Endothelial cell of umbilical vein (primary cell): Measurements from ENCODE around the gene LAMC1. TPM values are rescaled to one million over a fixed set of nuclear protein-coding genes. Genes with fewer than 3 reads are reported as not detected.

ENCODE experiments used
- BruUV-seq: library from RNA; stranded (reverse); fragments of 400-500 nt; replicated peaks from 2 replicates; lab custom pipeline; 2021; lab: Mats Ljungman, UMichigan
- CTCF ChIA-PET: fragments of 300-600, 350-600 bp; sonication (Branson Sonifier 250); formaldehyde crosslinking; loops from one replicate; lab custom pipeline; 2021; ENCODE audit warnings: antibody characterized with exemption, inconsistent platforms; lab: Charles Lee
- POLR2A ChIA-PET: fragments of 300-600, 350-600 bp; sonication (Branson Sonifier 250); formaldehyde crosslinking; loops from one replicate; lab custom pipeline; 2021; ENCODE audit warnings: antibody characterized with exemption, inconsistent platforms; lab: Charles Lee
- DNase-seq: peaks from one replicate; pipeline ENCODE4 v3.0.0-alpha.2; 2011; ENCODE audit warnings: low read depth, low spot score
- FAIRE-seq: peaks from 2 replicates; lab custom pipeline; 2011; peaks lifted over from hg19 to GRCh38; lab: Jason Lieb, UNC
- H2AFZ ChIP-seq: 2 replicates; pipeline ENCODE4 v1.6.0; 2012; ENCODE audit warnings: low read depth, low read length, control low read depth, inconsistent platforms
- H3K27ac ChIP-seq: 2 replicates; pipeline ENCODE4 v1.5.1; 2011; ENCODE audit warnings: low read depth, mild to moderate bottlenecking, control low read depth, low read length, moderate library complexity; ENCODE audit not compliant: insufficient read depth
- H3K27me3 ChIP-seq, 2 experiments: 2 replicates each; pipeline versions ENCODE4 v1.6.0 to v1.6.1; 2011; ENCODE audit warnings: low read length in 2 of 2, mixed read lengths in 1 of 2; ENCODE audit not compliant: control insufficient read depth in 2 of 2, insufficient read depth in 2 of 2
- H3K36me3 ChIP-seq, 2 experiments: 2 replicates in 1 of 2; 3 replicates in 1 of 2; pipeline ENCODE4 v1.5.1; 2011; ENCODE audit warnings: low read length in 2 of 2, mild to moderate bottlenecking in 1 of 2, moderate library complexity in 1 of 2; ENCODE audit not compliant: control insufficient read depth in 2 of 2, insufficient read depth in 2 of 2; ENCODE audit errors: extremely low read depth in 1 of 2
- H3K4me1 ChIP-seq: 3 replicates; pipeline ENCODE4 v1.5.1; 2011; ENCODE audit warnings: mild to moderate bottlenecking, low read length; ENCODE audit not compliant: control insufficient read depth, insufficient read depth; ENCODE audit errors: extremely low read depth
- H3K4me2 ChIP-seq: 2 replicates; pipeline ENCODE4 v1.6.1; 2011; ENCODE audit warnings: low read length, control low read depth, mixed read lengths; ENCODE audit not compliant: insufficient read depth
- H3K4me3 ChIP-seq, 3 experiments: fragments of 200-600 bp in 1 of 3; sonication (generic), shearing (Covaris generic) in 1 of 3; replicated peaks in 1 of 3; 2 replicates each; pipeline ENCODE4 v1.5.1; 2011 to 2016; ENCODE audit warnings: control low read depth in 3 of 3, low read length in 3 of 3, mild to moderate bottlenecking in 2 of 3, inconsistent platforms in 1 of 3, low read depth in 1 of 3, moderate library complexity in 1 of 3; ENCODE audit not compliant: insufficient read depth in 1 of 3
- H3K79me2 ChIP-seq: 2 replicates; pipeline ENCODE4 v1.6.0; 2012; ENCODE audit warnings: low read length, inconsistent platforms; ENCODE audit not compliant: control insufficient read depth, insufficient read depth
- H3K9ac ChIP-seq: replicated peaks from 2 replicates; pipeline ENCODE3; 2011; ENCODE audit warnings: low read length, control low read depth; ENCODE audit not compliant: insufficient read depth; ENCODE audit errors: extremely low read depth
- H3K9me1 ChIP-seq: replicated peaks from 3 replicates; pipeline ENCODE4 v1.6.0; 2011; ENCODE audit warnings: mild to moderate bottlenecking, low read length; ENCODE audit not compliant: control insufficient read depth, insufficient read depth; ENCODE audit errors: extremely low read depth
- H3K9me3 ChIP-seq: replicated peaks from 2 replicates; pipeline ENCODE4 v1.5.1; 2012; ENCODE audit warnings: low read length, inconsistent platforms; ENCODE audit not compliant: control insufficient read depth, insufficient read depth
- H4K20me1 ChIP-seq: replicated peaks from 2 replicates; pipeline ENCODE3; 2011; ENCODE audit warnings: mild to moderate bottlenecking, low read length; ENCODE audit not compliant: control insufficient read depth, insufficient read depth; ENCODE audit errors: extremely low read depth
- EZH2 ChIP-seq: IDR thresholded peaks from 2 replicates; pipeline ENCODE4 v1.6.1; 2012; ENCODE audit warnings: borderline replicate concordance, low read depth, mild to moderate bottlenecking, moderate library complexity, low read length, inconsistent platforms; ENCODE audit not compliant: severe bottlenecking
- FOS ChIP-seq: IDR thresholded peaks from 2 replicates; pipeline ENCODE4 v1.6.1; 2011; ENCODE audit warnings: mild to moderate bottlenecking, low read length, moderate library complexity, borderline replicate concordance; ENCODE audit not compliant: insufficient read depth
- GATA2 ChIP-seq: IDR thresholded peaks from 2 replicates; pipeline ENCODE4 v1.7.0; 2011; ENCODE audit warnings: low read depth, mild to moderate bottlenecking, moderate library complexity, mixed read lengths, low read length; ENCODE audit not compliant: insufficient read length, insufficient read depth
- JUN ChIP-seq: IDR thresholded peaks from 2 replicates; pipeline ENCODE4 v1.6.1; 2011; ENCODE audit warnings: borderline replicate concordance, low read depth; ENCODE audit not compliant: insufficient read length, insufficient read depth
- MYC ChIP-seq: IDR thresholded peaks from one replicate; pipeline ENCODE4 v1.6.1; 2011; ENCODE audit warnings: mild to moderate bottlenecking, low read depth, low read length
- POLR2A ChIP-seq: IDR thresholded peaks from 2 replicates; pipeline ENCODE4 v1.6.1; 2012; ENCODE audit warnings: low read depth, mild to moderate bottlenecking, control low read depth, low read length
- POLR2AphosphoS5 ChIP-seq: IDR thresholded peaks from 2 replicates; pipeline ENCODE4 v1.6.1; 2012; ENCODE audit warnings: low read depth, mild to moderate bottlenecking, control low read depth, low read length, moderate library complexity; ENCODE audit not compliant: insufficient read depth
- dilution Hi-C: fragments of 300-500 bp; cut with MboI; formaldehyde crosslinking; loops from one replicate; pipeline ENCODE4 v1.15.0; 2019; ENCODE audit warnings: low sequenced_read_pairs; ENCODE audit not compliant: extremely low pct_ligation_motif_present
- intact Hi-C: fragments of 100-400 bp; cut with micrococcal nuclease; formaldehyde crosslinking; loops from one replicate; pipeline ENCODE4 v1.10.0; 2022
- polyA plus RNA-seq, 4 experiments: library from polyadenylated mRNA; depleted of rRNA in 3 of 4; stranded (reverse) in 3 of 4; unstranded in 1 of 4; fragments of >200 nt; gene quantifications; 2 replicates each; pipeline versions ENCODE4 v1.2.1 to v1.2.3, GENCODE V29; 2011 to 2012; ENCODE audit warnings: missing spikeins in 1 of 4
- total RNA-seq: library from RNA; stranded (reverse); gene quantifications from 2 replicates; pipeline ENCODE4 v1.2.3, GENCODE V29; 2021
- TF ChIP-seq, protein P1 (sequence below), 2 donors: IDR thresholded peaks; 1 replicate in 1 of 2; 2 replicates in 1 of 2; pipeline ENCODE4 v1.5.1; 2011; ENCODE audit warnings: low read length in 2 of 2, mild to moderate bottlenecking in 2 of 2, moderate library complexity in 2 of 2, control low read depth in 1 of 2, inconsistent platforms in 1 of 2, low read depth in 1 of 2; ENCODE audit not compliant: insufficient read depth in 1 of 2; ENCODE audit errors: extremely low read depth in 1 of 2
- TF ChIP-seq, protein P2 (sequence below): IDR thresholded peaks from 2 replicates; pipeline ENCODE4 v1.6.1; 2011; ENCODE audit not compliant: insufficient read depth, insufficient read length

The LAMC1 gene
- total and polyA plus RNA-seq, 2 donors (not counting 3 experiments of a cell fraction or from before 2014, with no cell fraction given), result 92.5 to 216 TPM

DNA sequence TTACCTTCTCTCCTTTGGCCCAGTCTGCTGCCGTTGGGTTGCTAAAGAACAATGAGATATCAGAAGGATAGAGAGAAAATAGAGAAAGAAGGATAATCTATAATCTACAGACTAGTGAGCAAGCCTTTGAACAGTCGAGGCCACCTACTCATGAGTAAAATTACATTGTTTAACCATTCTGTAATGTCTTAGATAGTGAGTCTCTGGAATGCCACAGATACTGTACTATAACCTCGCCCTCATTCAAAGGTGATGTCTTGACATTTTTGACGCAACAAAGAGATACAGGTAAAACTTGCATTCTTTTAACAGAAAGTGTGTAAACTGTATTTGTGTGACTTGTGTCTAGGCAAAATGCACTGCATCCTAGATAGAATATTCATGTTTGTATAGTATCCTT is 77.9 kb downstream of the LAMC1 start:
- Histone ChIP-seq H3K9ac (no peak overlapping the region), H3K4me1 (no peaks in the 10 kb centered on the region), H3K36me3 (peaks cover 2 to 5% of the 10 kb centered on the region in 2 experiments), H3K27me3 (no peaks in the 10 kb centered on the region), H4K20me1 (peaks cover 2% of the 10 kb centered on the region), H3K4me2 (no peak overlapping the region), H2AFZ (no peak overlapping the region), H3K9me3 (no peaks in the 10 kb centered on the region), H3K27ac (no peak overlapping the region), H3K4me3 (no peak overlapping the region), H3K79me2 (peaks cover 90% of the 10 kb centered on the region), H3K9me1 (no peaks in the 10 kb centered on the region)
- dilution Hi-C loops, result no loop called here
- TF ChIP-seq, protein P1, sequence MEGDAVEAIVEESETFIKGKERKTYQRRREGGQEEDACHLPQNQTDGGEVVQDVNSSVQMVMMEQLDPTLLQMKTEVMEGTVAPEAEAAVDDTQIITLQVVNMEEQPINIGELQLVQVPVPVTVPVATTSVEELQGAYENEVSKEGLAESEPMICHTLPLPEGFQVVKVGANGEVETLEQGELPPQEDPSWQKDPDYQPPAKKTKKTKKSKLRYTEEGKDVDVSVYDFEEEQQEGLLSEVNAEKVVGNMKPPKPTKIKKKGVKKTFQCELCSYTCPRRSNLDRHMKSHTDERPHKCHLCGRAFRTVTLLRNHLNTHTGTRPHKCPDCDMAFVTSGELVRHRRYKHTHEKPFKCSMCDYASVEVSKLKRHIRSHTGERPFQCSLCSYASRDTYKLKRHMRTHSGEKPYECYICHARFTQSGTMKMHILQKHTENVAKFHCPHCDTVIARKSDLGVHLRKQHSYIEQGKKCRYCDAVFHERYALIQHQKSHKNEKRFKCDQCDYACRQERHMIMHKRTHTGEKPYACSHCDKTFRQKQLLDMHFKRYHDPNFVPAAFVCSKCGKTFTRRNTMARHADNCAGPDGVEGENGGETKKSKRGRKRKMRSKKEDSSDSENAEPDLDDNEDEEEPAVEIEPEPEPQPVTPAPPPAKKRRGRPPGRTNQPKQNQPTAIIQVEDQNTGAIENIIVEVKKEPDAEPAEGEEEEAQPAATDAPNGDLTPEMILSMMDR (IDR thresholded peaks at IDR 0.05; ENCODE audit: extremely low read depth in 1 of 2, insufficient read depth in 1 of 2, low read depth in 1 of 2, low read length in 2 of 2), result no peak
- TF ChIP-seq, protein P2, sequence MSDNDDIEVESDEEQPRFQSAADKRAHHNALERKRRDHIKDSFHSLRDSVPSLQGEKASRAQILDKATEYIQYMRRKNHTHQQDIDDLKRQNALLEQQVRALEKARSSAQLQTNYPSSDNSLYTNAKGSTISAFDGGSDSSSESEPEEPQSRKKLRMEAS, result no peak
- TF ChIP-seq POLR2A, result no peak
- no peak for TF ChIP-seq JUN
- TF ChIP-seq POLR2AphosphoS5, result no peak
- no peak for TF ChIP-seq MYC
- TF ChIP-seq FOS, result no peak
- TF ChIP-seq EZH2, result no peak
- TF ChIP-seq GATA2, result no peak
- no TSS peak for BruUV-seq
- POLR2A ChIA-PET, result no interaction called here
- intact Hi-C loops, result no loop called here
- DNase-seq, result no peak
- no peak for FAIRE-seq
- CTCF ChIA-PET, result no interaction called here
